KG1 (cell line): ENCODE measurements around the gene MDN1.
"Not testable (repeated sequence)": the region's sequence is repeated elsewhere in the genome, so short reads cannot be mapped to it uniquely, and the experiment has no call there.

Experiments
- DNase-seq: peaks from one replicate; lab custom pipeline; 2025; lab: John Stamatoyannopoulos, UW

Gene MDN1

GRCh38 chr6:89775150-89775549, 44.4 kb downstream of the MDN1 start:
- no peak for DNase-seq

- DNase-seq = no peak
Observed at GRCh38 chr6:89769572-89769971, 50.0 kb downstream of the MDN1 start.

- DNase-seq = no peak
Observed at GRCh38 chr6:89768324-89768723, 51.3 kb downstream of the MDN1 start.

- DNase-seq = no peak
Observed at GRCh38 chr6:89763550-89763949, 56.0 kb downstream of the MDN1 start.

- no peak for DNase-seq
Observed at GRCh38 chr6:89758830-89759229, 60.8 kb downstream of the MDN1 start.

GRCh38 chr6:89750338-89750737, 69.3 kb downstream of the MDN1 start:
- DNase-seq = no peak

- no peak for DNase-seq
Observed at GRCh38 chr6:89749918-89750317, 69.7 kb downstream of the MDN1 start.

GRCh38 chr6:89745716-89746115, 73.9 kb downstream of the MDN1 start:
- DNase-seq = no peak

GRCh38 chr6:89745096-89745495, 74.5 kb downstream of the MDN1 start:
- DNase-seq = no peak

GRCh38 chr6:89736893-89737292, 82.7 kb downstream of the MDN1 start:
- no peak for DNase-seq

- DNase-seq = no peak
Observed at GRCh38 chr6:89734526-89734925, 85.1 kb downstream of the MDN1 start.

- no peak for DNase-seq
Observed at GRCh38 chr6:89731924-89732567, 87.5 kb downstream of the MDN1 start.

GRCh38 chr6:89731262-89731661, 88.3 kb downstream of the MDN1 start:
- not testable (repeated sequence) for DNase-seq

- no peak for DNase-seq
Observed at GRCh38 chr6:89729818-89730217, 89.8 kb downstream of the MDN1 start.

- DNase-seq = no peak
Observed at GRCh38 chr6:89727501-89727900, 92.1 kb downstream of the MDN1 start.

- DNase-seq = no peak
Observed at GRCh38 chr6:89724981-89725380, 94.6 kb downstream of the MDN1 start.

- no peak for DNase-seq
Observed at GRCh38 chr6:89723046-89723445, 96.5 kb downstream of the MDN1 start.

GRCh38 chr6:89716532-89716931, 103.1 kb downstream of the MDN1 start:
- no peak for DNase-seq

GRCh38 chr6:89711801-89712200, 107.8 kb downstream of the MDN1 start:
- DNase-seq = no peak

GRCh38 chr6:89708316-89708715, 111.3 kb downstream of the MDN1 start:
- no peak for DNase-seq

GRCh38 chr6:89707766-89708165, 111.8 kb downstream of the MDN1 start:
- DNase-seq = no peak

GRCh38 chr6:89706121-89706520, 113.5 kb downstream of the MDN1 start:
- DNase-seq = no peak

- DNase-seq = no peak
Observed at GRCh38 chr6:89703292-89703691, 116.3 kb downstream of the MDN1 start.

GRCh38 chr6:89702349-89702748, 117.2 kb downstream of the MDN1 start:
- DNase-seq = no peak

GRCh38 chr6:89695667-89696066, 123.9 kb downstream of the MDN1 start:
- no peak for DNase-seq
